Panc1 (cell line): Measurements from ENCODE around the gene BAZ2B. TPM values are rescaled to one million over a fixed set of nuclear protein-coding genes. Genes with fewer than 3 reads are reported as not detected.

Experiments
- ATAC-seq: fragments of 200-7000 bp; cut with Tn5 transposase; 2 replicates; pipeline ENCODE4 v1.9.1; 2020; ENCODE audit warnings: mild to moderate bottlenecking, moderate library complexity
- BruUV-seq: library from RNA; stranded (reverse); fragments of 400-500 nt; replicated peaks from 2 replicates; lab custom pipeline; 2021; lab: Mats Ljungman, UMichigan
- CTCF ChIA-PET: fragments of 300-600 bp; sonication (Branson Sonifier 250); formaldehyde crosslinking; loops from one replicate; lab custom pipeline; 2022; ENCODE audit warnings: antibody characterized with exemption; lab: Charles Lee
- POLR2A ChIA-PET: fragments of 300-600 bp; sonication (Branson Sonifier 250); formaldehyde crosslinking; loops from one replicate; lab custom pipeline; 2022; ENCODE audit warnings: antibody characterized with exemption; lab: Charles Lee
- DNase-seq: peaks from one replicate; pipeline ENCODE4 v3.0.0-alpha.2; 2010; ENCODE audit warnings: low read depth, low spot score
- H3K27ac ChIP-seq: 2 replicates; pipeline ENCODE4 v1.5.1; 2011; ENCODE audit warnings: mild to moderate bottlenecking, low read length, inconsistent platforms
- H3K27me3 ChIP-seq: fragments of 200-500 bp; sonication (Bioruptor generic); 2 replicates; pipeline ENCODE4 v1.6.0; 2014; ENCODE audit warnings: low read length, inconsistent platforms; ENCODE audit not compliant: control insufficient read depth, insufficient read depth
- H3K36me3 ChIP-seq: fragments of 200-500 bp; sonication (Bioruptor generic); 2 replicates; pipeline ENCODE4 v1.5.1; 2014; ENCODE audit warnings: inconsistent platforms, mild to moderate bottlenecking, low read length, moderate library complexity; ENCODE audit not compliant: control insufficient read depth, insufficient read depth
- H3K4me1 ChIP-seq: 2 replicates; pipeline ENCODE4 v1.5.1; 2011; ENCODE audit warnings: inconsistent platforms, mild to moderate bottlenecking, low read length, moderate library complexity; ENCODE audit not compliant: control insufficient read depth, insufficient read depth
- H3K4me3 ChIP-seq, 2 experiments: 2 replicates each; pipeline ENCODE4 v1.5.1; 2011 to 2012; ENCODE audit warnings: low read depth in 2 of 2, low read length in 2 of 2, mild to moderate bottlenecking in 2 of 2, inconsistent platforms in 1 of 2, moderate library complexity in 1 of 2
- H3K9me3 ChIP-seq: fragments of 200-500 bp; sonication (Bioruptor generic); 2 replicates; pipeline ENCODE4 v1.5.1; 2014; ENCODE audit warnings: low read depth, mild to moderate bottlenecking, inconsistent platforms, low read length, moderate library complexity; ENCODE audit not compliant: control insufficient read depth, insufficient read depth
- CTCF ChIP-seq: fragments of 450-650 bp; IDR thresholded peaks from 2 replicates; pipeline ENCODE4 v1.5.1; 2017; ENCODE audit warnings: mild to moderate bottlenecking
- POLR2AphosphoS5 ChIP-seq: IDR thresholded peaks from 2 replicates; pipeline ENCODE4 v1.6.1; 2012; ENCODE audit warnings: mild to moderate bottlenecking, low read depth, low read length, moderate library complexity
- SIN3A ChIP-seq: IDR thresholded peaks from 2 replicates; pipeline ENCODE4 v1.6.1; 2012; ENCODE audit warnings: low read depth, mild to moderate bottlenecking, low read length, moderate library complexity, borderline replicate concordance; ENCODE audit not compliant: insufficient read depth
- TCF7L2 ChIP-seq: IDR thresholded peaks from 2 replicates; pipeline ENCODE4 v1.6.1; 2011; ENCODE audit warnings: mild to moderate bottlenecking, low read depth, low read length, inconsistent platforms
- in situ Hi-C: cut with HindIII; loops from 2 replicates; pipeline ENCODE4 v1.10.0; 2016; ENCODE audit warnings: low sequenced_read_pairs, low pct_unique_long_range_greater_than_20kb
- intact Hi-C: fragments of 100-400 bp; cut with micrococcal nuclease; formaldehyde crosslinking; loops from one replicate; pipeline ENCODE4 v1.10.0; 2022; ENCODE audit not compliant: unreplicated experiment
- total RNA-seq: library from RNA; stranded (reverse); gene quantifications from one replicate; pipeline ENCODE4 v1.2.1, GENCODE V29; 2021; ENCODE audit not compliant: unreplicated experiment
- TF ChIP-seq, protein P1 (sequence below), 2 experiments: IDR thresholded peaks; 2 replicates each; pipeline ENCODE4 v1.6.1; 2011 to 2012; ENCODE audit warnings: low read depth in 2 of 2, control low read depth in 1 of 2, low read length in 1 of 2, mild to moderate bottlenecking in 1 of 2, moderate library complexity in 1 of 2; ENCODE audit not compliant: insufficient read depth in 1 of 2

The BAZ2B gene
- total RNA-seq, 1 experiment from 2014 or later = 38.6 TPM

- ChIA-PET POLR2A (no interaction called here), CTCF (no interaction called here)
- Histone ChIP-seq H3K27ac (no peak overlapping the region), H3K4me3 (no peak overlapping the region), H3K4me1 (no peaks in the 10 kb centered on the region), H3K36me3 (no peaks in the 10 kb centered on the region), H3K27me3 (no peaks in the 10 kb centered on the region), H3K9me3 (no peaks in the 10 kb centered on the region)
- BruUV-seq = no TSS peak
- in situ Hi-C loops = no loop called here
- DNase-seq (no peak), ATAC-seq (no peak)
- no peak for TF ChIP-seq CTCF
- no peak for TF ChIP-seq TCF7L2
- TF ChIP-seq, protein P1, sequence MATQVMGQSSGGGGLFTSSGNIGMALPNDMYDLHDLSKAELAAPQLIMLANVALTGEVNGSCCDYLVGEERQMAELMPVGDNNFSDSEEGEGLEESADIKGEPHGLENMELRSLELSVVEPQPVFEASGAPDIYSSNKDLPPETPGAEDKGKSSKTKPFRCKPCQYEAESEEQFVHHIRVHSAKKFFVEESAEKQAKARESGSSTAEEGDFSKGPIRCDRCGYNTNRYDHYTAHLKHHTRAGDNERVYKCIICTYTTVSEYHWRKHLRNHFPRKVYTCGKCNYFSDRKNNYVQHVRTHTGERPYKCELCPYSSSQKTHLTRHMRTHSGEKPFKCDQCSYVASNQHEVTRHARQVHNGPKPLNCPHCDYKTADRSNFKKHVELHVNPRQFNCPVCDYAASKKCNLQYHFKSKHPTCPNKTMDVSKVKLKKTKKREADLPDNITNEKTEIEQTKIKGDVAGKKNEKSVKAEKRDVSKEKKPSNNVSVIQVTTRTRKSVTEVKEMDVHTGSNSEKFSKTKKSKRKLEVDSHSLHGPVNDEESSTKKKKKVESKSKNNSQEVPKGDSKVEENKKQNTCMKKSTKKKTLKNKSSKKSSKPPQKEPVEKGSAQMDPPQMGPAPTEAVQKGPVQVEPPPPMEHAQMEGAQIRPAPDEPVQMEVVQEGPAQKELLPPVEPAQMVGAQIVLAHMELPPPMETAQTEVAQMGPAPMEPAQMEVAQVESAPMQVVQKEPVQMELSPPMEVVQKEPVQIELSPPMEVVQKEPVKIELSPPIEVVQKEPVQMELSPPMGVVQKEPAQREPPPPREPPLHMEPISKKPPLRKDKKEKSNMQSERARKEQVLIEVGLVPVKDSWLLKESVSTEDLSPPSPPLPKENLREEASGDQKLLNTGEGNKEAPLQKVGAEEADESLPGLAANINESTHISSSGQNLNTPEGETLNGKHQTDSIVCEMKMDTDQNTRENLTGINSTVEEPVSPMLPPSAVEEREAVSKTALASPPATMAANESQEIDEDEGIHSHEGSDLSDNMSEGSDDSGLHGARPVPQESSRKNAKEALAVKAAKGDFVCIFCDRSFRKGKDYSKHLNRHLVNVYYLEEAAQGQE (IDR thresholded peaks at IDR 0.05; ENCODE audit: insufficient read depth in 1 of 2, low read depth in 2 of 2, low read length in 1 of 2) = no peak
- TF ChIP-seq SIN3A = no peak
- no peak for TF ChIP-seq POLR2AphosphoS5
- intact Hi-C loops = no loop called here
These were observed 131.8 kb downstream of the BAZ2B start for GRCh38 chr2:159484532-159484931.

- no peaks in the 10 kb centered on the region for H3K9me3 ChIP-seq
- in situ Hi-C loops (no loop called here), intact Hi-C loops (no loop called here)
- CTCF ChIA-PET = no interaction called here
- H3K36me3 ChIP-seq = no peaks in the 10 kb centered on the region; the same call in 1 of the 2 replicates
- no peaks in the 10 kb centered on the region for H3K27me3 ChIP-seq
- no peak overlapping the region for H3K4me3 ChIP-seq
- DNase-seq (no peak), ATAC-seq (no peak)
- TF ChIP-seq, protein P1 (IDR thresholded peaks at IDR 0.05; ENCODE audit: insufficient read depth in 1 of 2, low read depth in 2 of 2, low read length in 1 of 2) = no peak
- TF ChIP-seq POLR2AphosphoS5 (no peak), SIN3A (no peak), TCF7L2 (no peak), CTCF (no peak)
- no peaks in the 10 kb centered on the region for H3K4me1 ChIP-seq
- BruUV-seq = no TSS peak
- H3K27ac ChIP-seq = no peak overlapping the region
- POLR2A ChIA-PET = no interaction called here
These were observed 140.0 kb downstream of the BAZ2B start for GRCh38 chr2:159476329-159476728.
